ENCODE results near the gene TBC1D1.

The TBC1D1 gene

DNA sequence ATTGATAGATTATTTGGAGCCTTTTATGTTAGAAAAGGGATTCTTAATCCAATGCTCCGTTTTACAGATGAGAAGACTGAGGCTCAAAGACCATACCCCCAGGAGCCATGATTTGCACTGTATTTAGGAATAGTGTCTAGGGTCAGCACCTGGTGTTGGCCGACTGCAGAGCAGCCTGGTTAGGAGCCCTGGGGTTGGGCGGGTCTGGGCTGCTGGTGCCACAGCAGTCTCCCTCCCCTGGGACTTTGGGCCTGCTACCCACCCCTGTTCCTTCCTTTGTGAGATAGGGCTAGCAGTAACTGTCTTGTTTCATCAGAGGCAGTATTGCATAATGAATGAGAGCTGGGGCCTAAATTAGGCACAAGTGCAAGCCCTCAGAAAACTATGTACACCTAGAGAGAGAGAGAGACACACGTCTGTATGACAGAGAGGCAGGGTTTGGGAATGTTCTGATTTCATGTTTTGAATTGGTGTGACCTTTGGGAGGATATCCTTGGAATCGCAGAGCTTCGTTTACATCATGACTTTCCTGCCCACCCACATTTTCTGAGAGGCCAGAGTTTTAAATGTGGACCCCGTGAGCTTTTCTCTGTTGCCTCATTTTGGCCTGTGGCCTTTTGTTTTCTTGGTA is 181.0 kb downstream of the TBC1D1 start:
- DNase-seq (ENCODE audit: extremely low spot score, insufficient read length, low read depth) (no peak), FAIRE-seq (no peak)

DNA sequence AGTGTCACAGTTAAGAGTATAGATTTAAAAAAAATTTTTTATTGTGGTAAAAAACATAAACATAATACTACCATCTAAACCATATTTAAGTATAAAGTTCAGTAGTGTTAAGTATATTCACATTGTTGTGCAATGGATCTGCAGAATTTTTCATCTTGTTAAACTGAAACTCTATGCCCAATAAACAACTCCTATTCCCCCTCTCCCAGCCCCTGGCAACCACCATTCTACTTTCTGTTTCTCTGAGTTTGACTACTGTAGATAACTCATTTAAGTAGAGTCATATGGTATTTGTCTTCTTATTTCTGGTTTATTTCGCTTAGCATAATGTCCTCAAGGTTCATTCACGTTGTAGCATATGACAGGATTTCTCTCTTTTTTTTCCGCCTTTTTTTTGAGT is 181.7 kb downstream of the TBC1D1 start:
- DNase-seq (ENCODE audit: extremely low spot score, insufficient read length, low read depth) (no peak), FAIRE-seq (peak; percentile 24)

DNA sequence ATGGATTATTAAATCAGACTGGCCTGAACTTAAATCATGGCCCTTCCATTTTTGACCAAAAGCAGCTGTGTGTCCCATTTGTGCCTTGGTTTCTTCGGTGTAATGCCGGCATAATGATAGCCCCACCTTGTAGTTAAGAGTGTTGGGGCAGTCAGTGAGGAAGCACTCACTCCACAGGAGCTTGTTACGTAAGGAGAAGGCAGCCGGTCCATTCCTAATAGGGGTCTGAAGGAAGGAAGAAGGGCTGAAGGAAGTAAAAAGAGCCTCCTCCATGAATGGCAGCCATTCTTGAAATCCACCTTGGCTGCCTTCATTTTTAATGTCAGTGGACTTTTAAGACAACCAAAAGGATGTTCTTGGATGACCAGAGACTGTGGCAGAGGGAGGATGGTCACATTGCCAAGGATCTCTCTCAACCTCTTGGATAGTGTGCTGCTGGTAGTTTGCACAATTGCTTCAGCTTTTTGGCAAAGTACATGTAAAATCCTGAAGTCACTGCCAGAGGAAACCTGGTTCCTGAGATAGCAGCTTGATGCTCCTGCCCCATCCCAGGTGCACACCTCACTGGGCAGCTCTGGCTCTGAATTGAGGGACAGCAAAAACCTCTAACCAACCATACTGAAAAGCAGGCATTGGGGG is 182.8 kb downstream of the TBC1D1 start:
- no peak for FAIRE-seq
- DNase-seq (ENCODE audit: extremely low spot score, insufficient read length, low read depth) = no peak

DNA sequence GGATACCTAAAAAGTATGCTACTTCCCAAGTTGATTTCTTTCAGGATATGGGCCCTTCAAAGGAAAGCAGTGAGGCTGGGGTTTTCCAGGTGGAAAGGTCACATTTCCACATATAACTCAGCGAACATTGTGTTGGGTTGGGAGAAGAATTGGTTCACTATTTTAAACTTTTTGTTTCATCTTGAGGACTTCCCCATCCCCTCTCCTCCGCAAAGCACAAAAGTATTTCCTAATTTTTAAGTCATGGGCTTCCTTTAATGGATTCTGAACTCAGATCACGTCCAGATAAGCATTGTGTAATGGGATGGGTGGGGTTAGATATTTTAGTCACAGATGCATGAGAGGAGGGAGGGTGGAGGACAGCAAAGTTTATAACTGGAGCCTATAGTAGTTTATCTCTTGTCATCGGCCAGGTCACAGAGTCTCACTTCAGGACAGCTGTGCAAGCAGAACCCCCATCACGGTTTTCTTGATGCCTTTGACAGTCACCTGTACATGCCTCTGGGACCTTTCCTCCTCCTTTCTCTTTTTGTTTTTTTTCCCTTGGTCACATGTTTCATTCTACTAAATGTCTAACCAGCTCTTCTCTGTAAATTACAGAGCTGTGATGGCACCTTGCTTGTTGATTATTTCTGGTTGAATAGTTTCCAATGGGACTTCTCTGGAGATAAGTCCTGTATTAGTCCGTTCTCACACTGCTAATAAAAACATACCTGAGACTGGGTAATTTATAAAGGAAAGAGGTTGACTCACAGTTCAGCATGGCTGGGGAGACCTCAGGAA is 184.7 kb downstream of the TBC1D1 start:
- no peak for DNase-seq (ENCODE audit: extremely low spot score, insufficient read length, low read depth)

DNA sequence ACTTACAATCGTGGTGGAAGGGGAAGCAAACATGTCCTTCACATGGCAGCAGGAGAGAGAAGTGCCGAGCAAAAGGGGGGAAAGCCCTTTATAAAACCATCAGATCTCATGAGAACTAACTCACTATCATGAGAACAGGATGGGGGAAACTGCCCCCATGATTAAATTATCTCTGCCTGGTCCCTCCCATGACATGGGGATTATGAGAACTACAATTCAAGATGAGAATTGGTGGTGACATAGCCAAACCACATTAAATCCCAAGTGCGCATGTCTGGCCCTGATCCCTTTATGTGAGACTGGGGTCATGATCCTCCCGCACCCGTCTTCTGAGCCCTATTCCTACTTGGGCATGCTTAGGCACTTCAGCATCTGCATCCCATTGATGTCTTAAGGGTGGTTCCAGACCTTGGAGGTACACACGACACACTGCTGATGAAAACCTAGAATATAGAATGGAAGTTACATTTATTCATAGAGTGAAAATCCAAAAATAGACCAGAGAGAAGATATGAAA is 185.3 kb downstream of the TBC1D1 start:
- no peak for FAIRE-seq

More for the DNA sequence above, 184.7 kb downstream of the TBC1D1 start:
- no peak for FAIRE-seq

DNA sequence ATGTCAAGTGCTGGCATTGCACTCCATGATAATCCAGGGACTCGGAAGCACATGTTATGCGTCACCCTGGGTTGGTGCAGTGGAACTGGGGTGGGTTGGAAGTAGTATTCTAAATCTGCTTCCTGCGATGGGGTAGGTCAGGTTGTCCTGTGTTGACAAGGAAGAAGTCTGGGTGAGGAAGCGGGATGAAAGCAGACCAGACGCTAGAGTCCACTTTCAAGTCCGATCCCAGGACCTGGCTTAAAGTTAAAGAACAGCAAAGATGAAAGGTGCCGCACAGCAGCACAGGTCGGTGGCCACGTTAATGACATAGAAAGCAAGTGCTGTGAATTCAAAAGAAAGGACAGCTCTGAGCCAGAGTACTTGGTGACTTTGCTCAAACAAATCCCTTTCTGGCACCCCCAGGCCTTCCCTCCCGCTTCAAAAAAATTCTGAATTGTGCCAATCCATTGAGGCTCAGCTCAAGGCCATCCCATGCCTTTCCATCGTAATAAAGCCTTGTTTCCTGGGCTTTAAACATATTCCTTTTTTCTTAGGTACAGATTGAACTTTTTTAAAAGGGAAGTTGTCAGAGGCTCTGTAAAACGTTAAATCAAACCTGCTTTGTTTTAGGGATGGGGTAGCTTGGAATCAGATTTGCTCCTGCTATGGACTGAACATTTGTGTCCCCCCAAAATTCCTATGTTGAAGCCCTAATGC is 187.1 kb downstream of the TBC1D1 start:
- DNase-seq (ENCODE audit: extremely low spot score, insufficient read length, low read depth) = no peak

More for the DNA sequence above, 185.3 kb downstream of the TBC1D1 start:
- DNase-seq (ENCODE audit: extremely low spot score, insufficient read length, low read depth) = no peak

DNA sequence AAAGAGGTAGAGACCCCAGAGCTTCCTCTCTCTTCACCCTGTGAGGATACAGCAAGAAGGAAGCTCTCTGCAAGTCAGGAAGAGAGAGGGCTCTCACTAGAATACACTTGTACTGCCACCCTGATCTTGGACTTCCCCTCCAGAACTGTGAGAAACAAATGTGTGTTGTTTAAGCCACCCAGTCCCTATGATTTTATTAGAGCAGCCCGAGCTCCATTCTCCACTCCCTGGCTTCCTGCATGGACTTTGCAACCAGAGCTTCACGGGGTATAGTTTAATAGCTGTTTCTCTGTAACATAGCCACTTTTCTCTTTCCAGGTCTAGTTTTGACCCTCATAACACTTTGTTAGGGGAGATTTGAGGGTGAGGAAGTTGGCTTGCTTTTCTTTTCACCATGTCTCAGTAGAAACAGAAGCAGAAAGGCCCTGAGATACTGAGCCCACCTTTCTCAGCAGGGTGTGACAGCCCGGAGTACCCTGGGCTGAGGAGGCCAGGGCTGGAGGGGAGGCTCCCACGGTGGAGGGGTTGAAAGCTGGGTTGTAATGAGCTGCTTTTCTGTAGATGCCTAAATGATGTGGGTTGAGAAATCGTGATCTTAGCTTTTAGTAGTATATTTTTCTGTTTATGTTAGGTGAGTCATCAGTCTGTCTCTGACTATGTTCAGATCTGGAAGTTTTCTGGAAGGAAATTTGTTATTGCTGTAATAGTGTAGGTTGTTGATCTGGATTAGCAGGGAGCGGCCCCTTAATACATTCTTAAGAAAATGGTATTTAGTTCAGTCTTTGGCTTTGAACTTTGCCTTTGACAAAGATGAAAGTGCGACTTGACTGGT is 187.9 kb downstream of the TBC1D1 start:
- DNase-seq (ENCODE audit: extremely low spot score, insufficient read length, low read depth) = no peak
- FAIRE-seq = peak; percentile 45

More for the DNA sequence above, 187.1 kb downstream of the TBC1D1 start:
- no peak for FAIRE-seq

DNA sequence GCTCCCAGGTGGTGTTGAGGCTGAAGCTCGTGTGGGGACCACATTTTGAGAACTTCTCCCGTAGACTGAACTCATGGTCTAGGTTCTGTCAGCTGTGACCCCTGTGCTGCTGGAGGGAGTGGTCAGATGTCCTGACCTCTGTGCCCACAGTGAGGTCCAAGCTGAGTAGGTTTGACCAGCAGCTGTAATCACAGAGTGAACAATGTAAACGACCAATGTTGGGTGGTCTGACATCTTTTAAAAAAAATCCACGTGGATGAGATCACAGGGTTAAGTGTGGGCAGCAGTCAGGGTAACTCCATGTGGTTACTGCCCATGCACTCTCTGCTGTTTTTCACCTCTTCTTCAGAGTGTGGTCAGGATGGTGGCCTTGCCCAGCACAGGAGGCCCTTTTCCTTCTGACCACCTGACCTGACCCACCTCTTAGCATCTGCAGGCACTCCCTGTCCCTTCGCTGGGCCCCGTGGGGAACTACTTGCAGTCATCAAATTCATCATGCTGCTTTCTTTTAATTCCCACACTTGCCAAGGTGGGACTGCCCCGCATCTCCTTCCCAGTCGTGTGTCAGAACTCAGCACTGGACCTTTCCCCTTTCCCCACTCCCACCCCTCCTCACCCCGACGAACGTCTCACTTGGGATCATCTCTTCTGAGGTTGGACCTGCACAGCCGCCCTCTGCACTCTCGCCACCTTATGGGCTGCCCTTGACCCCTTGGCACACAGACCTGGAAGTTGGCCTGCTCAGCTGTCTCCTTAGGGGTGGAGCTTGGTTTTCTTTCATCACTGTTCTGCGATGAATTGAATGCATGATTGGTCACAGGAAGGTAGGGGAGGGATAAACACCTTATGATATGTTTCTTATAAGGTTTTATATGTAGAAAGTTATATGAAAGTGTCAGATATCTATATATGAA is 189.4 kb downstream of the TBC1D1 start:
- DNase-seq (ENCODE audit: extremely low spot score, insufficient read length, low read depth) (no peak), FAIRE-seq (no peak)

DNA sequence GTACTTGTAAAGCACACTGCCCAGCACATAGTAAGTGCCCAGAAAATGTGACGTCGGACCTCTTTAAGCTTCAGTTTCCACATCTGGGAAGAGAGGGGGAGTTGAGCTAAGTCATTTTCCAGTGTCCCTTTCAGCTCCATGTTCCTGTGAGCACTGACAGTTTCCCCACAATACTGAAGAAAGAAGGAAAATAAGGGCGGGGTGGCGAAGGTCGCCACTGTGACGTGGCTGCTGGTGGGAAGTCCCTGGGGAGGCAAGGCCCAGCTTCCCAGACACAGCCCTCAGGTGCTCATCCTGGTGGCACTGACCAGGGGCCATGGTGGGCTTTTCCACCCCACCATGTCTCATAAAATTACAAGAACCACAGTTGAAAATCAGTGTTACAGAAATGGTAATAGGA is 191.1 kb downstream of the TBC1D1 start:
- DNase-seq (ENCODE audit: extremely low spot score, insufficient read length, low read depth) = no peak
- no peak for FAIRE-seq

DNA sequence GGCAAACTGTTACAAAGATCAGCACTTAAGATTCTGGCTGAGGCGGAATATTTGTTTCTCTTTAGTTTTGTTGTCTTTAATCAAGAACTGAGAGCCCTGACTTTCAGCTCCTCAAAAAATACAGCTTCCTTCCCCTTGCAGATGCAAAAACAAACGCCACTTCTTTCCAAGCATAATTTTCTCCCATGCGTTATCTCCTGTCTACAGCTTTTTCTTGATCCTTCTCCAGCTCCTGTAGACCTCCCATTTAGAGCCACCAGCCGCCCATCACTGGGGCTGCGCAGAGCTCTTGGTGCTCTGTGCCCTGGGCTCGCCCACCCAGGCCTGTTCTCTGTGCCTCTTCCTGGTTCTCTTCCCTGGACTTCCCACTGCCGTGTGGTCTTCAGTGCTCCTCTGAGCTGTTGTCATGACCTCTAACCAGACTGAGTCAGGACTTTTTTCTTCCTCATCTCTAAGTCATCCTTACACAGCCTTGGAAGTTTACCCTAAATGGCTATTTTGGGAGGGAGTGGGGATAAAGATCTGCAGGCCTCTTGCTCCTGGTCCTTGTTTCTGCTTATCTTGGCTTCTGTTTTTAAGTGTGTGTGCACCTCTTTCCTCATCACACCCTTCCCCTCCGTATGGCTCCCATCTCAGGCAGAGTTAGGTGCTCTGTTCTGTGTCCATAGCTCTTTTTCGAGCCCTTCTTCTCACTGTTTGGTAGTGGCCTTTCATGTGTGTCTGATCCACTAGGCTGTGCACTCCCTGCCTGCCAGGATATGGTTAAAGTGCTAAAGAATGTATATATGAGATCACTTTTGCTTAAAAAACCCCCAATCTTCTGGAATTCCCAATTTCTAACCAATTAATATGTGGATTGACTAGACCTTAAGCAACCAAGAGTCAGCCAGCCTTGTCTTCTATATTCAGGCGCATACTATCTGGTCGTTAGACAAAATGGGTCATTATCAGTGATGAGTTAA is 191.8 kb downstream of the TBC1D1 start:
- no peak for DNase-seq (ENCODE audit: extremely low spot score, insufficient read length, low read depth)
- FAIRE-seq = no peak

DNA sequence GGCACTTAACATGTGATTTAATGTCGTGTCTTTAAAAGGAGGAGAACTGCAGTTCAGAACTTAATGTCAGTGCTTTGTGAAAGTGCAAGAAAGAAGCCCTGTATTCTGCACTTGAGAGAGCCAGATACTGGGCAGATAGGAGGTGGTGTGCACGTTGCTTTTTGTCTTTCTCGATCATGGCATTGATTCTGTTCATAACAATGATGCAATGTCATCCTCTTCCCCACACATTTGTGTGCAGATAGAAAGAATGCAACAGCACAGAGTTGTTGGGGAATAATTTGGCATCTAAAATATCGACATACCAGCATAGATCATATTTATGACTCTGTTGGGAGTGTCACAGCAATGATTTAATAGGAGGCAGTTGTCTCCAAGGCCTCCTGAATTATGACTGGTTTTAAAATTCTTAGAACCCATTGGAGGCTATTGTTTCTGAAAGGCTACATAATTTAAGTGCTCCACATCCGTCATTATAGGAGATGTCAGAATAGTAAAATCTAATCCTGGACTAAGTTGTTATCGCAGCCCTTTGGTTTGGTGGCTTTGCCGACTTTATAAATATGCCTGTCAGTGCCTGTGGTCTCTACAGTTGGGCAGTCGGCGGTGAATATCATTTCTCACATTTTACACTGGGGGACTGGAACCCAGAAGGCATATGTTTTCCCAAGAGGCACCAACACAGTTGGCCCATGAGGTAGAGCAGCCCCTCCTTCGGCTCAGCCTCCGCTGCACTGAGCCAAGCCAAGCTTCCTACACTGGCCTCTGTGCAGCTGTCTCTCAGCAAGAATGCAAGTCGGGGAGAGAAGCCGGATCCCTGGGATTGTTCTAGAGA is 194.2 kb downstream of the TBC1D1 start:
- DNase-seq (ENCODE audit: extremely low spot score, insufficient read length, low read depth) = no peak
- FAIRE-seq = no peak

DNA sequence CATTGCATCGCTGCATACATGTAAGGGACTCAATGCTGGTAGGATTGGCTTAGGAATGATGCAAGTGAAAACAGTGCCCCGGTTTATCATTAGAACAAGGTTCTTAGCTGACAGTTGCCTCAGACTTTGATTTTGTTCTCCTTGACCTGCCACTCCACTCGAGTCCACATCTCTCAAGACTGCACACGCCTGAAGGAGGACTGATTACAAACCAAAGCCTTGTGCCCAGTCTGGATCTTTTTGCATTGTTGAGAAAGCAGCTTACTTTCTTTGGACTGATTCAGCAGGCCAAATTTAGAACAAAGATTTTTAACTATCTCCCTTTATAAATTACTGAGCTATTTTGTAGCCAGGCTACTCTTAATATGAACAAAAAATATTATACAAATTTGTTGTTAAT is 194.9 kb downstream of the TBC1D1 start:
- DNase-seq (ENCODE audit: extremely low spot score, insufficient read length, low read depth) = no peak
- FAIRE-seq = no peak

DNA sequence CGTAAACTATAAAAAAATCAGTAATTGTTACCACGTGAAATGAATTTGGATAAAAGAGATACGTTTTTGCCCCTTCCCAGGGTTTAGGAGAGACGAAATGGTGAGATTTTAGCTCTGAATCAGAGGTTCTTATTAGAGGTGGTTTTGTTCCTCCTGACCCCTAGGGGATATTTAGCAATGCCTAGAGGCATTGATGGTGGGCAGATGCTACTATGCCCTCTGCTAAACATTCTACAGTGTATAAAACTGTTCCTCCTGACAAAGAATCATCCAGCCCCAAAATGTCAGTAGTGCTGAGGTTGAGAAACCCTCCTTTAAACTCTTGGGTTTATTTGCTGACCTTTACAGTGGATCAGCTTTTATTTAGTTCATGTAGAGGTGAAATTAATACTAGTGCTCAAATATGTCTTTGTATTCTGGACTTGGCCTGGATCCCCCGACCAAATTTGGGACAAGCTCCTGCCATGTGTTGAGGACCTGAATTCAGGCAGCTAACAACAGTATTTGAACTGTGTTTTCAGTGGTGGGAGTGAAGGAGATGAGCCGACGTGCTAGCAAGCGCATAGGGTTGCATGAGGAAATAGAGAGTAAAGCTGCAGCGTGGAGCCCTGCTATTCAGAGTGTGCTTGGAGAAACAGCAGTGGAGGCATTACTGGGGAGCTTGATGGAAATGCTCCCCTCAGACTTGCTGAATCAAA is 195.4 kb downstream of the TBC1D1 start:
- FAIRE-seq (no peak), DNase-seq (ENCODE audit: extremely low spot score, insufficient read length, low read depth) (no peak)

DNA sequence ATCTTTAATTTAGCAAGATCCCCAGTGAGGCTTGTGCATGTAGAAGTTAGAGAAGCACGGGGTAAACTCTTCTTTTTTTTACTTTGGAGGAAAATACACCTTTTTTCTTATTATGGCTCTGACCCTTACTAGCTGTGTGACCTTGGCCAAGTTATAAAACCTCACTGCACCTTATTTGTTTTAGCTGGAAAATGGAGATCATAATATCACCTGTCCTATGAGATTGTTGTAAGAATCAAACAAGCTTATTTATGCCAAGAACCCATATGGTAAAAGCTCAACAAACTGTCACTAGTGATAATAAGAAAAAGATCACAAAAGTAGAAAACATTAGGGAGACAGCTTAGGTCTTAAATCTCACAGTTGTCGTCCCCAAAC is 196.0 kb downstream of the TBC1D1 start:
- no peak for DNase-seq (ENCODE audit: extremely low spot score, insufficient read length, low read depth)
- FAIRE-seq = no peak

DNA sequence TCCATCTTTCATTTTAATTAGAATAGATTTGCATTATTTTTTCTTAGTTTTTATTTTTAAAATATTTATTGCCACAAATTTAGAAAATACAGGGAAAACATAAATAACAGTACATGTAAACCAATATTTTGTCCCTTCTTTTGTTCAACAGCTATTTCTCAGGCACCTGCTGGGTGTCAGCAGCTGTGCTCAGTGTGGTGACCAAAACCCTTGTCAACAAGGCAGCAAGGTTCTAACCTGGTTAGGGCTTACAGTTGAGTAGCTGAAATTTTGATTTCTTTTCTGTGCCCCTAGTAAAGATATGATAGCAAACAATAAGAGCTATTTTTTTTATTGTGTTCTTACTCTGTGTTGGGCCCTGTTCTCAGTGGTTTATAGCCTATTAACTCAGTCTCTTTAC is 197.4 kb downstream of the TBC1D1 start:
- FAIRE-seq = no peak
- no peak for DNase-seq (ENCODE audit: extremely low spot score, insufficient read length, low read depth)

DNA sequence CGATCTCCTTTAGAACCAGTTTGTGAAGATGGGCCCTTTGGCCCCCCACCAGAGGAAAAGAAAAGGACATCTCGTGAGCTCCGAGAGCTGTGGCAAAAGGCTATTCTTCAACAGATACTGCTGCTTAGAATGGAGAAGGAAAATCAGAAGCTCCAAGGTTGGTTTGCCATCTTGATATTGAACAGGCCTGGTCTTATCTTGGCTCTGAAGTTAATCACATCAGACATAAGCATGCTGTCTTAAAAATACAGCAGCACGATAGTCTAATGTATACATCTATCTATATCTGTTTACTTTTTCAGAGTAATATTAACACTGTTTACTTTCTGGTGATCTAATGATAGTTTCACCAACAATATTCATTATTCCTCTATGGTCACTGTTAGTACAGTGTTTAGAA is 199.1 kb downstream of the TBC1D1 start:
- DNase-seq (ENCODE audit: extremely low spot score, insufficient read length, low read depth) (no peak), FAIRE-seq (no peak)
